Measurements from ENCODE around the gene RANBP1.

RANBP1 gene

DNA sequence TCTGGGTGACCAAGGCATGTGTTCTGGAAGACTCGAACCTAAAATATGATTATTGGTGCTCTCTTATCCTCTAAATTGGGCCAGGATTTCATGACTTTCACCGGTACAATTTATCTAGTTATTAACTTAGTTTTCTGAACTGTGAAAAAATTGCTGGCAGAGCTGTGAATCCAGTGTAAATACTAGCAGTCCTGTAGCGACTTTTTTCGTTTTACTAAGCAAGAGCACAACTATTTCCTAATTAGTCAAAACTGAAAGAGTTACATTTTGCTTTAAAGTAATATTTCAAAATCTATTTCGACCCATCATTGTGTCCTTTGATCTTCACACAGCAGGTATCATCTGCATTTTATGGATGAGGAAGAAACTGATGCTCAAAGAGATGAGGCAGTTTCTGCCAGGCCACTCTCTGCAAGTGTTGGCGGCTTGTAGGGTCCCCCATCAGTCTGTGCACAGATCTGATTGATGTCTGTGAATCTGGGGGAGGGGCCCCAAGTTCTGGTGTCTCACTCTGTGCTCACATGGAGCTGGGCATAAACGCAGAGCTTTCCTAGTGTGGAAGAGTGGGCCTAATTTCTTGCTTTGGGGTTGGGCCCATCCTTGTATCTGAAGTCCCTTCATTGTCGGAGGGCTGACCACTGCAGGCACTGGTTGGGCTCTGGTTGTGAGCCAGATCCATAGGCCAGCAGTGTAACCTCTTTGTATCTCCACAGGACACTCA, 2.6 kb downstream of the RANBP1 start:
- no peak for DNase-seq (ENCODE audit: low read depth)
- TF ChIP-seq, protein P1, sequence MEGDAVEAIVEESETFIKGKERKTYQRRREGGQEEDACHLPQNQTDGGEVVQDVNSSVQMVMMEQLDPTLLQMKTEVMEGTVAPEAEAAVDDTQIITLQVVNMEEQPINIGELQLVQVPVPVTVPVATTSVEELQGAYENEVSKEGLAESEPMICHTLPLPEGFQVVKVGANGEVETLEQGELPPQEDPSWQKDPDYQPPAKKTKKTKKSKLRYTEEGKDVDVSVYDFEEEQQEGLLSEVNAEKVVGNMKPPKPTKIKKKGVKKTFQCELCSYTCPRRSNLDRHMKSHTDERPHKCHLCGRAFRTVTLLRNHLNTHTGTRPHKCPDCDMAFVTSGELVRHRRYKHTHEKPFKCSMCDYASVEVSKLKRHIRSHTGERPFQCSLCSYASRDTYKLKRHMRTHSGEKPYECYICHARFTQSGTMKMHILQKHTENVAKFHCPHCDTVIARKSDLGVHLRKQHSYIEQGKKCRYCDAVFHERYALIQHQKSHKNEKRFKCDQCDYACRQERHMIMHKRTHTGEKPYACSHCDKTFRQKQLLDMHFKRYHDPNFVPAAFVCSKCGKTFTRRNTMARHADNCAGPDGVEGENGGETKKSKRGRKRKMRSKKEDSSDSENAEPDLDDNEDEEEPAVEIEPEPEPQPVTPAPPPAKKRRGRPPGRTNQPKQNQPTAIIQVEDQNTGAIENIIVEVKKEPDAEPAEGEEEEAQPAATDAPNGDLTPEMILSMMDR (IDR thresholded peaks at IDR 0.05; ENCODE audit: insufficient read depth, low read depth, low read length, missing control alignments): no peak
- H3K4me3 ChIP-seq (ENCODE audit: low read length): peak overlapping the region; percentile 78

DNA sequence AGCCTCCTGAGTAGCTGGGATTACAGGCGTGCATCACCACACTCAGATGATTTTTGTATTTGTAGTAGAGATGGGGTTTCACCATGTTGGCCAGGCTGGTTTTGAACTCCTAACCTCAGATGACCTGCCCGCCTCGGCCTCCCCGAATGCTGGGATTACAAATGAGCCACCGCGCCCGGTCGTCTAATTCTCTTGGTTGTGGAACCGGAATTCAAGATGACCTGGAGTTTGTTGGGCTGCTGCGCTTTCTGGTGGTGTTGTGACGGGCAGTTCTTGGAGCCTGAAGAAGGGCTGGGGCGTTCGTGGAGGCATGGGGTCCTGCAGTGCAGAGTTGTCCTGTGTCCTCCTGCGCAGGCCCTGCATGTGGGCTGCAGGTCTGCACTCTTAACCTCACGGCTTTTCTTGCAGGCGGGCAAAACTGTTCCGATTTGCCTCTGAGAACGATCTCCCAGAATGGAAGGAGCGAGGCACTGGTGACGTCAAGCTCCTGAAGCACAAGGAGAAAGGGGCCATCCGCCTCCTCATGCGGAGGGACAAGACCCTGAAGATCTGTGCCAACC, 6.0 kb downstream of the RANBP1 start:
- TF ChIP-seq, protein P1 (IDR thresholded peaks at IDR 0.05; ENCODE audit: insufficient read depth, low read depth, low read length, missing control alignments): no peak
- no peak overlapping the region for H3K4me3 ChIP-seq (ENCODE audit: low read length)

DNA sequence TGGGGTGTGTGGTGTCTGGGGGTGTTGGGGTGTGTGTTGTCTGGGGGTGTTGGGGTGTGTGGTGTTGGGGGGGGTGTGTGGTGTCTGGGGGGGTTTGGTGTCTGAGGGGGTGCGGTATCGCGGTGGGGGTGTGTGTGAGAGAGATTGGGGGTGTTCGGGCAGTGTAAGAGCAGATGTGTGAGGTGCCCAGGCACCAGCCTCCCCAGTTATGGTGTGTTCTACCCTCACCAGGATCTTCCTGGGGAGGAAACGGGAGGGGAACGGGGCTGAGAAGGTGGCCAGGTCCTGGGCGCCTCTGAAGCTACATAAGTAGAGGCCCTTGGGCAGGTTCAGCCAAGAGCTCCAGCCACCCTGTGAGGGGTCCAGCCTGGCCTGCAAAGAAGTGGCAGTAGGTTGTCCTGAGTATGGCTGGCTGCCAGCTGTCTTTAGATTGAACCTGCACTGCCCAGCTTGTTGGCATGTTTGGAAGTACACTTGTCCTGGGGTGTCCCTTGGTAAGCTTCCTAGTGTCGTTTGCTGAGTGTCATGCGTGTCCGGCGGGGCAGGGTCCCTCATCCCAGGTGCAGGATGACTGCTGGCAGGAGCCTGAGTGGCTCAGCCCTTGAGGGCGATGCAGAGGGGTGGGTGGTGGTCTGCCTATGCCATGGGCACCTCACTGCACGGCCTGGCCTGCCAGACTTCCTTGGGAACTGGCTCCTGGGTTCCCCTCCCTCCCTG, 7.6 kb downstream of the RANBP1 start:
- H3K4me3 ChIP-seq (ENCODE audit: low read length): no peak overlapping the region
- TF ChIP-seq, protein P1 (IDR thresholded peaks at IDR 0.05; ENCODE audit: insufficient read depth, low read depth, low read length, missing control alignments): no peak
- no peak for DNase-seq (ENCODE audit: low read depth)

More for the DNA sequence above, 6.0 kb downstream of the RANBP1 start:
- no peak for DNase-seq (ENCODE audit: low read depth)

DNA sequence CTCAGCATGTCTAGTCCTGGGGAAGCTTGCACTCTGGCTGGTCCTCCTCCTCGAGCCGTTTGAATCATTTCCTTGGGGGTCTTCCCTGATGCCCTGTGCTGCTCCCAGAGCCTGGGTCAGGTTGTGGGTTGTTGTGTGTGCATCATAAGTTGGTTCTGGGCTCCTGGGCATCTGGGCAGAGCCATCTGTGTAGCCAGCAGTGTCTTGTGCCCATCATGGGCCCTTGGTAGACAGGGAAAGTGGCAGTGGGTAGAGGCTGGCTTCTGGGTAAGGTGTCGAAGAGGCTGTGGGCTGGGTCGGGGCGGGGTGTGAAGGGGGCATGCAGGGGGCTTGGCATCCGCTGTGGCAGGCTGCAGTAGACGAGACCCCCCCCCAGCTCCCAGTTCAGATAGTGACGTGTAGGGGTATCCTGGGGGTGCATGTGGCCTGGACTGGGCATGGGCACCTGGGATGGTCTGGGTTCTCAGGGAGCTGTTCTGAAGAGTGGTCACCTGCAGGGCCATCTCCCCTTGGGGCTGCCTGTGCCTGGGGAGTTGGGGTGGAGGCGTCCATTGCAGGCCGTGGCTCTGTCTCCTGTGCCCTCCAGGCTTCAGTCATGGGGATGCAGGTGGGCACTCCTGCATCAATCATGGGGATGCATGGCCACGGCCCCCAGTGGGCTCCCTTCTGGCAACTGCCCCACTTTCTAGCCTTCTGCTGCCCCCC, 8.3 kb downstream of the RANBP1 start:
- TF ChIP-seq, protein P1 (IDR thresholded peaks at IDR 0.05; ENCODE audit: insufficient read depth, low read depth, low read length, missing control alignments): no peak
- DNase-seq (ENCODE audit: low read depth): no peak
- H3K4me3 ChIP-seq (ENCODE audit: low read length): no peak overlapping the region

DNA sequence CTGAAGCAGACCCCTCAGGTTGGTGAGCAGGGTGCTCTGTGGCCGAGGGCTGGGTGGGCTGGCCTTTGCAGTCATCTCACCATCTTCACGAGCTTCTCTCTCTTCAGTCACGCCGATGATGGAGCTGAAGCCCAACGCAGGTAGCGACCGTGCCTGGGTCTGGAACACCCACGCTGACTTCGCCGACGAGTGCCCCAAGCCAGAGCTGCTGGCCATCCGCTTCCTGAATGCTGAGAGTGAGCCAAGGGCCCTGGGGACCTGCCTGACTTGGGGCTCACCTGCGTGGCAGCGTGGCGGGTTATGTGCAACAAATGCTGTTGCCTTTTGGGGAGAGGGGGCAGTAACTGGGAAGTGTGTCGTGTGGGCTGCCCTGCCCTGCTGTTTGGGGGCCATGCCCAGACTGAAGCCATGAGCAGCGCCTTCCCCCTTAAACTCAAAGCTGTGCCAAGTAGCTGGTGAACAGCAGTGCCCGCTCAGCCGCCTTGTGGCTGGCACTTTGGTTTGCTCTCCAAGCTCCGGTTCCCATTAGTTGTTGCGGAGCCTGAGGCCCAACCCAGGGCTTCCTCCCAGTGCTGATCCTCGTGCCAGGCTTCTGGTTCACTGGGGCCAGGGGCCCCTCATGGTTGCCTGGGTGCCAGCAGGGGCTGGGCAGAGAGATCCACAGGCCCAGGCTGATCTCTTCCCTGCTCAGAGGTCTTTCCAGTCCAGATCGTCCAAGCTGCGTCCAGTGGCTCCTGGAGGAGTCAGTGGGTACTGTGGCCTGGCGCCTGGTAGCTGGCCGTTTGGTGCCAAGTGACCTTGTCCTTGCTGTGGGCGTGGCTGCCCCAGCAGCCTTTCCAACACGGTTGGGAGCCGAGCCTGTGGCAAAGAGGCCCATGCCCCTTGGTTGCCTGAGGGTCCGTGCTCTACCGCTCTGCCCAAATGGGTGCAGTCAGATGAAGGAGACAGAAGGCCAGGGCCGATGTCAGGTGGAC, 9.6 kb downstream of the RANBP1 start:
- no peak overlapping the region for H3K4me3 ChIP-seq (ENCODE audit: low read length)
- TF ChIP-seq, protein P1 (IDR thresholded peaks at IDR 0.05; ENCODE audit: insufficient read depth, low read depth, low read length, missing control alignments): no peak

More for the DNA sequence above, 9.6 kb downstream of the RANBP1 start:
- no peak for DNase-seq (ENCODE audit: low read depth)
